ENCODE data around the gene ARAP3.

The ARAP3 gene

DNA sequence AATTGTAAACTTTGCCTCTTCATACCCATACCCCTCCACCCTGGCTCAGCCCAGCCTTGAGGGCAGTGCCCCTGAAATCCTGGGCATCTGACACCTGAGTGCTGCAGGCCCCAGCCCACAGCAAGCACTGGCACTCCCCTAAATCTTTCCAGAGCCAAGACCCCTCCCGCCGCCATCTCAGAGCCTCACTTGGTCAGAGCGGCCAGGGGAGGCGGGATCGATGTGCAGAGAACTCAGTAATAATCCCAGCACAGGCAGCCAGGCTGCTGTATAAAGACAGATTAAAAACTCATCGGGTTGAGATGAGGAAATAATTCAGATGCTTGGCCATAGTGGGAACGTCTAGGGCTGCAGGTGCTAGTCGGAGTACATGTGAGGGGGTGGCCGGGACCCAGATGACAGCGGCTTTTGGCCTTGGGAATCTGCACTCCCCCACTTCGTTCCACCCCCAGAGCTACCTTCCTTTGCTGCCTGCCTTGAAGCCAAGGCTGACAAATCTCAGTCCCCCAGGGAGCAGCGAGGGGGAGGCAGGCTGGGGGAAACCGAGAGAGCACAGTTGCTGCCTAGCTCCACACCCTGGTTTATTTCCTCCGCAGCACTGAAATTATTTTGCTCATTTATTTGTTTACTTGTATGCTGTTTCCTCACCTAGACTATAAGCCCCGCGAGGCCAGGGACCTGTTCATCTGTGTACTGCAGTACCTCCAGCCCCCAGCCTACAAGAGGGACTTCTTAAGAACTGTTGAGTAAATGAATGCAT lies 19.5 kb upstream of the ARAP3 start:
- no peak for DNase-seq

DNA sequence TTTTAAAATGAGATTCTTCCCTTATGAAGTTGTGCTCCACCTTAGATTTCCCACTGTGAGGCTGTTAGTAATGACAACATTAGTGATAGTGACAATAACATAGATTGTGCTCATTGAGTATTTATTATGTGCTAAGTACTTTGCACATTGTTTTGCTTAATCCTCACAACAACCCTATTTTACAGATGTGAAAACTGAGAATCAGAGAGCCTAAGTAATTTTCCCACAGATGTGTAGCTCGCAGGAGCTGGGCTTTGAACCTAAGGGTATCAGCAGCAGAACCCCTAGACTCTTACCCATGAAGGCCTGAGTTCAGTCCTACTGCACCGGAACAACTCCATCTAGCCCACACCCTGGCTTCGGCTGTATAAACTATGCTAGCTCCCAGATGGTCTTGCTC lies 15.6 kb upstream of the ARAP3 start:
- no peak for DNase-seq

DNA sequence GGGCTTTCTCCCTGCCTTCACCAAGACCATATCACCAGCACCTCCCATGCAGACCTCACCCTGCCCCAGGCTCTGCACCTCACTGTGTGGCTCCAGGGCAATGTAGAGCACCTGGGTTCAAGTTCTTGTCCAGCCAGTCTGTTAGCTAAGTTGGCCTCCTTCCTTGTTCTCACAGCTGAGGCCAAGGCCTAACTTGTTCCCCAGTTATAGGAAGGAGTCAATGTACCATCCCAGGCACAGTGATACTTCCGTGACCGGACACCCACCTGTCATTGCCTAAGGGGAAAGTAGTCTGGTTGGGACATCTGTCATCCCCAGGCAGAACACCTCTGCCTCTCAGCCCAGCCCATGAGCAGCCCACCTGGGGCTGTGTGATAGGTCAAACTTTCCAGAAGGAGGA lies 14.4 kb upstream of the ARAP3 start:
- DNase-seq = no peak

DNA sequence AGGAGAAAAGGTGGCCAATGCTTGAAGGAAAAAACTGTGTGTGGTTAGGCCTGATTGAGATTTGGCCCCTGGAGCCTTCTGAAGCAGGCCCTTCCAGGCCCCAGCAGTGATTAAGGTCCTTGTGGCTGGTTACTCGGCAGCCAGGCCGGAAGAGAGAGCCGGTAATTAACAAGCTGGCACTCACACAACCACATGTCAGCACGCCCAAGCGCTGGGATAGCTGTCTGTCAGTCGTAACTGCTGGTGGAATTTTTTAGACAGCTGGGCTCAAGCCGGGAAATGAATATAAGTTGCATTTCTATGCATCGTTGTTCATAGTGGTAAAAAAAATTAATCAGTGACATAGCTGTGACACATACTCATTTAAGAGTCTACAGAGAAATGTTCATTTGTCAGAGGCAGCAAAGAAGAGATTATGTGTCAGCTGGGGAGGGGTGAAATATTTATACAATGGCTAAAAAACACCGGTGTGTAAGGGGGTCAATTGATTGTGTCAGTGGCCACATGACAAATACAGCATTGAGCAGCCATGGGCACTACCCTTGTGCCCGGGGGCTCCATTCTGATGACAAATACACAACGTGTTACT lies 13.7 kb upstream of the ARAP3 start:
- DNase-seq = peak; percentile 41

DNA sequence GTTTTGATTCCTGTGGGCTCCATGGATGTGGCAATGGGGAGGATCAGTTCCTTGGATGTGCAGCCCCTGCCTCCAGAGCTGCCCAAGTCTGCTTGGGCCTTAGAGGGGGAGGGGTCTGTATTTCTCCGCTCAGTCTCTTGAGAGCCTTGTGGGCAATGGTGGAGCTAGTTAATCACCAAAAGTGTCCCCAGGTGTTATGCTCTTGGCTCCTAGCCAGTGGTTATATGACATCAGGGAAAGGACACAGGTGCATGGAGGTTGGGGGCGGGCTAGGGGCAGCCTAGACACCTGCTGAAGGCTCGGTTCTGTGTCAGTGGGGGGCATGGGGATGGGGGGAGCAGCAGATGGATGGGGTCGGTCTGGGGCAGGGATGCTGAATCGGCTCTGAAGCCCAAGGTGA lies 12.4 kb upstream of the ARAP3 start:
- DNase-seq = no peak

DNA sequence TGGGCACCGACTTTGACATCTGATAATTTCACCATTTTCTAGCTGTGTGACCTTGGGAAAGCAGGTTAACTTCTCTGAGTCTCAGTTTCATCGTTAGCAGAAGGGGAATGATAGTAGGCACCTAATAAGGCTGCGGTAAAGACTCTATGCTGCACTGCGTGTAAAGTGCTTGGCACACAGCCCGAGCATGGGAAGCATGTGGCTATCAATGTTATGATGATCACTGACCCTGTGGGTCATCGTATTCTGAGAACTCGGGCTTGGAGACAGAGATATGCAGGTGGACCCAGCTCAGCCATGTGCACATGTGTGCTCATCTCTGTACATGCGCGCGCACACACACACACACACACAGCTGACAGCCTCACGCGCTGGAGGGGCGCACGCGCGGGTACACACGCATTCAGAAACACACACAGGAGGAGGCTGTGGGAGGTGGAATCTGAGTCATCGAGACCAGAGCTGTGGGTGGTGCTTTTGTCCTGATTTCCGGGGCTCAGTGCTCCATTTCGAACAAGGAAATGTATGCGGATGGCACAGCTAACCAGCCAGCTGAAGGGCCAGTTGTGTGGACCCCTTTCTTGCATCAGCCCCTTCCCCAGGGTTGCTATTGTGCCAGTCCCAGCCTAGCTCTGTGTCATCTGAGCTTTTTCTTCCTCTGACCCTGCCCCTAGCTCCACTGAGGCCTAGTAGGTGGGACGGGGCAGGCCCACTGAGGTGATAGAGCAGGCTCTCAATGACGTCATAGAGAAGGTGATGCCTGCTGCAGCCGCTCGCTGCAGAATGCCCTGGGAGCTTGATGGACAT lies 11.1 kb upstream of the ARAP3 start:
- no peak for DNase-seq

DNA sequence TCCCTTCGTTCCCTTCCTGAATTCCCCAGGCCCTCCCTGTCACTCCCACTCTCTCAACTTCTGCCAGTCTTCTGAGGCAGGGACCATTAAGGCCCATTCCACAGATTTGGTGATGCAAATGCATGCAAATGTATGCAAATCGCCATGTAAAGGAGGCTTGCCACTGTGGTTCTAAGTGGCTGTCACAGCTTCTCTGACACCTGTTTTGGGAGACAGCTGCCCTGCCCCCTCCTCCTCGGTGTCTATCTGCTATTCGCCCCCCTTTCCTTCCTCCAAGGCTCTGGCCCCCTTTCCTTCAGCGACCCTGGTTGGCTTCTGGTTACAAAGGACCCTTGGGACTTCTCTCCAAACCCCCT lies 10.5 kb upstream of the ARAP3 start:
- DNase-seq = no peak

DNA sequence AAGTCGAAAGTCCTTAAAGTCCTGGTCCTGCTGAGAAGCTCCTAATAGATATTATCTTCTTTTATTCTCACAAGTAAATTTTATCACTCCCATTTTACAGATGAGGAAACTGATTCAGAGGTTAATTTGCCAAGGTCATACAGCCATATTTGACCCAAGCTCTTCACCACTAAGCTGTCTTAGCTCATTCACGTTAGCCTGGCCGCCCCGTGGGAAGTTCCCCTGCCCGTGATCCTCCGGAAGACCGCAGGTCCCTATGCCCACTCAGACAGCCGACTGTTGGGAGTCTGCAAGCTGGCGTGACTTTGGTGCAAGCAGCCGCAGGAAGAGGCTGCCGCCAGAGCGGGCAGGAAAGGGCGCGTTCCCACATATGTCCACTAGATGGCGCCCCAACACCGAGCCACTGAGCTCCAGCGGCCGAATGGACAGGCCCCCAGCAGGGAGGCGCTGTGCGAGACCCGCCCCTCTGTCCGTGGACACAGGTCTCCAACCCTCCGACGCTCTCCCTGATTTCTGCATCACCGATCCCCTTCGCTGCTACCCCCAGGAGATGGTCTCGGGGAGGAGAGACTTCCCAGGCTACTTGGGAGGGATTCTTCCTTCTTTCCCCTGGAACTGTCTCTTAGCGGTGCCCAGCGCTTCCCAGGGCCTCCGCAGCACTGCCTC lies 10.0 kb upstream of the ARAP3 start:
- DNase-seq = peak; percentile 15

- no peak for DNase-seq
Observed at GRCh38 chr5:141691286-141691866, 9.3 kb upstream of the ARAP3 start.

DNA sequence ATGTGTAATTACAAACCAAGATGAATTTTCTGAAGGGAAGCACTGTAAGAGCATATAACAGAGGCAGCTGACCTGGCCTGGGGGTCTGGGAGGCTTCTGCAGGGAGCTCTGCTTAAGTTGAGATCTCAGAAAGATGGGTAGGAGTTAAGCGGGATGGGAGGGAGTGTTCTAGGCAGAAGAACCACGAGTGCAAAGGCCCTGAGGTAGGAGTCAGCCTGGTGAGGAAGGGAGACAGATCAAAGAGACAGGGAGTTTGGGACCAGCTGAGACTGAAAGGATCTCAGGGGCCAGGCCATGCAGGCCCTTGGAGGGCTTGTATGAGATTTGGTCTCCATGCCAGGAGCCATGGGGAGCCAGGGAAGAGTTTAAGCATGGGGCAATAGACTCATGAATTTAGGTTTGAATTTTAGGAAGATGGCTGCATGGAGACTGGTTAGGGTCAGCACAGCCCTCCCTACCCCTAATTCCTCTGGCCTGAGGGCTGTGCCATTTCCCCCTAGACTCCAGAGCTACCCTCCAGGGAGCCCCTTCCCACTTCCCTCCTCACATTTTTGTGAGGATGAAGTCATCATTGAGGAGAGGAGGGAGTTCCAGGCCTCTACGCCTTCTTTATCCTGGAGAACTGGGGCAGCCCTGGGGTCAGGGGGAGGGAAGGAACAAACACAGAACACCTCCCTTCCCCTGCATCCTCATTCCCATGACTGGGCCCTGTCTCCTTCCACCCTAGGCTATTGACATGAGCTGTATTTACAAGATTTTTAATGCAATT lies 4.8 kb upstream of the ARAP3 start:
- no peak for DNase-seq

DNA sequence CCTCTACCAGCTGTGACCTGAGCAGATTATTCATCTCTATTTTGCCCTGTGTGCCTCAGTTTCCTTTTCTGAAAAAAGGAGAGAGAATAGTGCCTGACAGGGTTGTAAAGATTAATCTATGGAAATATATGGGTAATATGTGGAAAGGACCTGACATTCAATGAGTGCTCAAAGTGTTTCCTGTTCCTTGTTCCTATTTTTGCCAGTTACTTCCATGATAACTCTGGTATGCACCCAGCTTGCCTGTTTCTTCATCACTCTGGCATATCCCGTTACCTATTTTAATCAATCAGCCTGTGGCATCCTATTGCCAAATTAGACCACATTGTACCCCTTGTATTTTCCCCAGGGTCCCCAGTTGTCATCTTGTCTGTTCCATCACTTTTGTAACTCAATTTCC lies 3.6 kb upstream of the ARAP3 start:
- no peak for DNase-seq

- no peak for DNase-seq
Observed at GRCh38 chr5:141683596-141684141, 1.6 kb upstream of the ARAP3 start.

GRCh38 chr5:141681295-141681694 lies 735 bp downstream of the ARAP3 start:
- no peak for DNase-seq

DNA sequence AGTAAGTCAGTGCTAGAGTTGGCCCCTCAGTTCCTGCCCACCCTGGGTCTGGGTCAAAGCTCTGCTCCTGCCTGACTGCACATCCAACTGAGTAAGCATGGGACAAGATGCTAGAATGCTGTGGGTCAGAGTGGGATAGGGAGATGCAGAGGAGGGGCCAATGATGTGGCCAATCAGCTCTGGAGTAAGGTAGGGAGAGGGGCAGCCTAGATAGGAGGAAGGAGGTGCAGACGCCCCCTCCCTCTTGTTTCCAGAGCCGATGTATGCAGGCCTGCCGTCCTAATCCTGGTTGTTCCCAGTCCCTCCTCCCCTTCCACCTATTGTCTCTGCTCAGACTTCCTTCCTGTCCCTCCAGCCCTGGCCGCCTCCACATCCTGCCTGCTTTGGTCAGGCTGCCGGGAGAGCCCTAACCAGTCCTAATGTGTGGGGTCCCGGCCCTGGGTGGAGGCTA lies 1.3 kb downstream of the ARAP3 start:
- DNase-seq = no peak

DNA sequence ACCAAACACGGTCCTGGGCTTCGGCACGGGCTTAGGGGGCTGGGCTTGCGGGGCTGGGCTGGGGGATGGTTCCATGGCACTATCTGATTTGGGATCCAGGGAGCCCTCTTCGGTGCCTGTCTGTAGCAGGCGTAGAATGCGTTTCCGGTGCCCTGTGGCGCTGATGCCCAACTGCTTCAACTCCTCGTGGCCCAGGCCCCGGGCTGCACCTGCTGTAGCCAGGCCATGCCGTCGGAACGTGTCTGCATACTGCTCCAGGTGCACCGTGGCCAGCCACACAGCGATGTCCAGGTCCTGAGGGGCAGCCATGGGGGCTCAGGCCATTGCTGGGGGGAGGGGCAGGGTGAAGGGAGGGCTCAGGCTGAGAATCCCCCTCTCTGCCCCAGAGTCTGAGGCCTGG lies 1.9 kb downstream of the ARAP3 start:
- no peak for DNase-seq

DNA sequence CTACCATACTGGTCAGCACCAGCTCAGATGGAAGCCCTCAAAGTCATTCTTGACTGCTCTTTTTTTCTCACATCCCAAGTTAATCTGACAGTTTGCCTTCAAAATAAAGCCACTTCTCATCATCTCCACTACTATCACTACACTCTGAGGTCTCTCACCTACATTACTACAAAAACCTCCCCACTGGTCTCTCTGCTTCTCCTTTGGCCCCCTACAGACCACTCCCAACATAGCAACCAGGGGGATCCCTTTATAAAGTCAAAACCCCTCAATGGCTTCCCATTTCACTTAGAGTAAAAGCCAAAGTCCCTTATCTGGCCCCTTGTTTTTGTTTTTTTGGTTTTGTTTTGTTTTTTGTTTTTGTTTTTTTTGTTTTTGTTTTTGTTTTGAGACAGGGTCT lies 4.6 kb downstream of the ARAP3 start:
- DNase-seq = no peak

GRCh38 chr5:141675672-141676071 lies 6.4 kb downstream of the ARAP3 start:
- no peak for DNase-seq

DNA sequence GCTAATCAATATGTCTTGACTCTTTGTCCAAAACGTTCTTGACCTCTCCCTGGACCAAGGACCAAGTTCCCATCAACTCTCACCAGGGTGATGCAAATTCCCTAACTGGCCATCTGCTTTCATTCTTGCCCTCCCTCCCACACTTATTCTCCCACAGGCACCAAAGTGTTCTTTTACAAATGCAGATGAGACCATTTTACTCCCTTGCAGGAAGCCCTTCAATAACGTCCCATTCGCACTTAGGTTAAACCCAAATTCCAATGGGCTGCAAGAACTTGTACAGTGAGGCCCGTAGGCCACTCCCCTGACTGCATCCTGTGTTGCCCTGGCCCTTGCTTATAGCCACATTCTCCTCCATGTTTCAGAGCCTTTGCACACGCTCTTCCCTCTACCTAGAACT lies 7.3 kb downstream of the ARAP3 start:
- DNase-seq = no peak

- no peak for DNase-seq
Observed at GRCh38 chr5:141672841-141673813, 8.9 kb downstream of the ARAP3 start.

GRCh38 chr5:141672071-141672840 lies 9.8 kb downstream of the ARAP3 start:
- DNase-seq = no peak

Measured in NCI-H446 treated with DMSO at 0.1 percent for 48 hours (cell line).